SK-N-MC (cell line): ENCODE data around the gene GSK3A.

ENCODE experiments used
- DNase-seq: peaks from one replicate; pipeline ENCODE4 v3.0.0-alpha.2; 2011; ENCODE audit warnings: low read depth, low spot score
- H3K27ac ChIP-seq: fragments of 200-600 bp; sonication (generic); 2 replicates; pipeline ENCODE4 v1.5.1; 2016; ENCODE audit warnings: mixed run types
- H3K36me3 ChIP-seq: fragments of 200-600 bp; sonication (generic); 2 replicates; pipeline ENCODE4 v1.6.1; 2017; ENCODE audit warnings: antibody characterized with exemption, low read length, mixed read lengths; ENCODE audit not compliant: insufficient read depth
- H3K4me3 ChIP-seq: fragments of 200-600 bp; sonication (generic); 2 replicates; pipeline ENCODE4 v1.5.1; 2016
- H3K9ac ChIP-seq: fragments of 200-600 bp; sonication (generic); 2 replicates; pipeline ENCODE4 v1.8.0; 2017; ENCODE audit warnings: mixed run types, mixed read lengths; ENCODE audit not compliant: insufficient read length
- H3K9me3 ChIP-seq: fragments of 200-600 bp; sonication (generic); 2 replicates; pipeline ENCODE4 v1.6.1; 2017; ENCODE audit warnings: low read depth, mild to moderate bottlenecking, antibody characterized with exemption, low read length, moderate library complexity, mixed read lengths
- EZH2 ChIP-seq: fragments of 200-600 bp; sonication (generic); IDR thresholded peaks from one replicate; pipeline ENCODE4 v1.6.1; 2017; ENCODE audit warnings: antibody characterized with exemption
- FOXP2 ChIP-seq: optimal IDR thresholded peaks from 2 replicates; pipeline ENCODE3; 2011; ENCODE audit warnings: mild to moderate bottlenecking, moderate library complexity; ENCODE audit not compliant: insufficient read depth; ENCODE audit errors: extremely low read length, control extremely low read depth
- POLR2AphosphoS5 ChIP-seq: IDR thresholded peaks from 2 replicates; pipeline ENCODE4 v1.6.1; 2012; ENCODE audit warnings: mild to moderate bottlenecking, low read depth, low read length, borderline replicate concordance

GSK3A gene

GRCh38 chr19:42287017-42287826 lies 44.8 kb upstream of the GSK3A start:
- peaks cover 56% of the 10 kb centered on the region for H3K36me3 ChIP-seq
- no peak for DNase-seq
- H3K9me3 ChIP-seq, result no peaks in the 10 kb centered on the region
- TF ChIP-seq FOXP2 (no peak), POLR2AphosphoS5 (no peak), EZH2 (no peak)
- H3K9ac ChIP-seq, result no peak overlapping the region
- H3K4me3 ChIP-seq, result no peak overlapping the region
- H3K27ac ChIP-seq, result no peak overlapping the region

- Histone ChIP-seq H3K36me3 (peaks cover 49% of the 10 kb centered on the region), H3K27ac (peak overlapping the region; percentile 59), H3K9ac (no peak overlapping the region), H3K4me3 (peak overlapping the region; percentile 78), H3K9me3 (no peaks in the 10 kb centered on the region)
- TF ChIP-seq EZH2 (no peak), FOXP2 (no peak), POLR2AphosphoS5 (no peak)
- no peak for DNase-seq
These were observed 44.1 kb upstream of the GSK3A start for GRCh38 chr19:42286349-42287016.

GRCh38 chr19:42285988-42286348 lies 43.6 kb upstream of the GSK3A start:
- peak overlapping the region; percentile 78 for H3K4me3 ChIP-seq
- no peaks in the 10 kb centered on the region for H3K9me3 ChIP-seq
- H3K27ac ChIP-seq, result peak overlapping the region; percentile 59
- TF ChIP-seq POLR2AphosphoS5 (no peak), FOXP2 (no peak), EZH2 (no peak)
- no peak for DNase-seq
- H3K36me3 ChIP-seq, result peaks cover 44% of the 10 kb centered on the region
- peak overlapping the region; percentile 72 for H3K9ac ChIP-seq

DNA sequence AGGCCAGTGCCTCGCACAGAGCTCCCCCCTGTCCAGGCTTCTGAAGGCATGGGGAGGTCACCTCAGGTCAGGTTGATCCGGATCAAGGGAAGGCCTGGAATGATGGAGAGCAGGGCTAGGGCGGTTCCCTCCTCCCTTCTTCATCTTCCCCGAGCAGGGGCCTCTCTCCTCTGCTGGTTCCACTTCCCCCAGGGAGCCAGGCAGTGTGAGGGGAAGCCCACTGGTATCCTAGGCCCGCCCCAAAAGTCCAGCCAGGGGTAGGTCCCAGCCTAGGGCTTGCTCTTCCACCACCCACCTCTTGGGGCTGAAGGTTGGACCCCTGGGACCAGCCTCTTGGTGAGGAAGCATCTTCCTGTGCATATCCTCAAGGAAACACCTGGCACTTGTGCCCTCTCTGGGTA lies 43.1 kb upstream of the GSK3A start:
- peak overlapping the region; percentile 78 for H3K4me3 ChIP-seq
- no peak for DNase-seq

GRCh38 chr19:42284591-42285341 lies 42.4 kb upstream of the GSK3A start:
- Histone ChIP-seq H3K27ac (peak overlapping the region; percentile 59; the same call in 1 of the 2 replicates), H3K4me3 (peak overlapping the region; percentile 78), H3K9ac (peak overlapping the region; percentile 72), H3K36me3 (peaks cover 32% of the 10 kb centered on the region), H3K9me3 (no peaks in the 10 kb centered on the region)
- no peak for DNase-seq
- TF ChIP-seq EZH2 (no peak), FOXP2 (no peak), POLR2AphosphoS5 (no peak)

More for the DNA sequence above, 43.1 kb upstream of the GSK3A start:
- TF ChIP-seq FOXP2 (no peak), POLR2AphosphoS5 (no peak)
- no peaks in the 10 kb centered on the region for H3K9me3 ChIP-seq
- H3K9ac ChIP-seq, result peak overlapping the region; percentile 72
- H3K36me3 ChIP-seq, result peaks cover 40% of the 10 kb centered on the region
- H3K27ac ChIP-seq, result peak overlapping the region; percentile 59

DNA sequence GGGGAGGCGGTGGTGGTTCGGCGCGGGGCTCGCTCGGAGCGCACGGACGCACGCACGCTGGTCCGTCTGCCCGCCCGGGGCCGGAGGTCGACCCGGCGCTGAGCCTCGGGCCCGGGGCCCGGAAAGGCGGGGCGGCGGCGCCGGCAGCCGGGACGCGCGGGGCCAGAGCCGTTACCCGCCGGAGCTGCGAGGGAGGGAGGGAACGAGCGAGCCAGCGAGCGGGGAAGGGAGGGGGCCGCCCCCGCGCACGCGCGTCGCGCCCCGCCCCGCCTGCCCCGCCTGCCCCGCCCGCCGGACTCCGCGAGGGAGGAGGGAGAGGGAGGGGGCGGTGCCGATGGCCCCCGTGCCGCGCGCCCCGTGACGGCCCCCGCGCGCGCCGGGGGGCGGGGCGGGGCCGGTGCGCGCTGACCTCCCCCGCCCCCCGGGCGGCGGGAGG lies 41.7 kb upstream of the GSK3A start:
- H3K9me3 ChIP-seq, result no peaks in the 10 kb centered on the region
- H3K4me3 ChIP-seq, result peak overlapping the region; percentile 55; the same call in 1 of the 2 replicates
- DNase-seq, result no peak
- H3K27ac ChIP-seq, result peak overlapping the region; percentile 81; the same call in 1 of the 2 replicates
- no peak for TF ChIP-seq POLR2AphosphoS5
- no peak for TF ChIP-seq EZH2
- TF ChIP-seq FOXP2, result no peak
- peaks cover 25% of the 10 kb centered on the region for H3K36me3 ChIP-seq
- H3K9ac ChIP-seq, result peak overlapping the region; percentile 68

DNA sequence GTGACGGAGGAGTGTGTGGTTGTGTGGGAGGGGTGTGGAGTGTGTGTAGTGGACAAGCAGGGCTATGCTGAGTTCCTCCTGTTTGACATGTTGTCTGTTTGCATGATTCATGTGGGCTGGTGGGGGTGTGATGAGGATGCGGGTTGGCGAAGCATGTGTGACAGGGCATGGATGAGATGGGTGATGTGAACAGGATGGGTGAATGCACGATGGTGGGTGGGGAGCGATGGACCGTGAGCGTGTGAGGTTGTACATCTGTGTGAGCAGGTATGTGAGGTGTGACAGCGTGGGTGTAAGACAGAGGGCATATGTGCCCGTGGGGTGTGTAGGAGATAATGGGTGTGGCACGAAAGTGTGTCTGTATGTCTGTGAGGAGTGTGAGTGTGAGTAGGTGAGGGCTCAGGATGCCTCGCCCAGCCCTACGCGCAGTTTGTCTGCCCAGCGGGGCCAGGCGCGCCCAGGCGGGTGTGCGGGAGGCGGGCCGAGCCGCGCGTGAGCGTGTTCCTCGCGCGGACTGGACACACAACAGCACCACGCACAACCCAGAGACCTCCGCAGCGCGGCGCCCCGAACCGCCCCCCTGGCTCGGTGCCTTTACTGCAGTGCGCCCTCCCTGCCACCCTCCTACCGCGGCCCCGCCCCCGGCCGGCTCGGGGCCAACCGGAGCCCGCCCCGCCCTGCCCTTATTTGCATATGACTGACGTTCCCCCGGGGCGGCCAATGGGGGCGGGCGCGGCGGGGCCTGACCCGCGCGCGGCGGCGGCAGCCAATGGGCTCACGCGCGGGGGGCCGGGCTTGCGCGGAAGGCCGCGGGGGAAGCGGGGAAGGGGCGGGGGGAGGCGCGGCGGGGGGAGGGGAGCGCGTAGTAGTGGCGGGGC lies 41.0 kb upstream of the GSK3A start:
- DNase-seq, result peak; percentile 58
- Histone ChIP-seq H3K27ac (peak overlapping the region; percentile 95), H3K36me3 (peaks cover 19% of the 10 kb centered on the region), H3K4me3 (peak overlapping the region; percentile 77), H3K9me3 (no peaks in the 10 kb centered on the region), H3K9ac (peak overlapping the region; percentile 68)
- TF ChIP-seq EZH2, result no peak
- TF ChIP-seq POLR2AphosphoS5, result peak; percentile 75; the same call in 1 of the 2 replicates
